Esophagus muscularis mucosa (tissue), 4 donors: ENCODE results near the gene MACROD2. TPM values are rescaled to one million over a fixed set of nuclear protein-coding genes. Genes with fewer than 3 reads are reported as not detected.
A peak's percentile ranks its signal among the peaks of the same experiment; 100 is the strongest.

ENCODE experiments used
- DNase-seq: peaks from one replicate; pipeline ENCODE4 v3.0.0-alpha.2; 2017; ENCODE audit errors: extremely low spot score
- H3K27ac ChIP-seq, 4 donors: fragments of 200-600 bp; sonication (generic); replicated peaks in 1 of 4; 1 replicate in 3 of 4; 2 replicates in 1 of 4; pipeline ENCODE4 v1.5.1; 2016 to 2019; ENCODE audit warnings: mild to moderate bottlenecking in 1 of 4
- H3K27me3 ChIP-seq, 4 donors: fragments of 200-600 bp; sonication (generic); one replicate each; pipeline versions ENCODE4 v1.5.1 to v1.6.0; 2016 to 2019
- H3K36me3 ChIP-seq, 4 donors: fragments of 200-600 bp; sonication (generic); one replicate each; pipeline ENCODE4 v1.5.1; 2016 to 2019
- H3K4me1 ChIP-seq, 4 donors: fragments of 200-600 bp; sonication (generic); one replicate each; pipeline ENCODE4 v1.5.1; 2016 to 2019
- H3K4me3 ChIP-seq, 4 donors: fragments of 200-600 bp; sonication (generic); 1 replicate in 2 of 4; 2 replicates in 2 of 4; pipeline ENCODE4 v1.5.1; 2016 to 2019; ENCODE audit warnings: mild to moderate bottlenecking in 4 of 4, moderate library complexity in 1 of 4
- H3K9me3 ChIP-seq, 4 donors: fragments of 200-600 bp; sonication (generic); 1 replicate in 3 of 4; 2 replicates in 1 of 4; pipeline ENCODE4 v1.5.1; 2016 to 2019
- EP300 ChIP-seq: sonication (generic); formaldehyde crosslinking; IDR thresholded peaks from one replicate; pipeline ENCODE4 v1.6.1; 2017; ENCODE audit warnings: antibody characterized with exemption
- POLR2A ChIP-seq: fragments of 450-650 bp; IDR thresholded peaks from one replicate; pipeline ENCODE4 v1.6.1; 2017; ENCODE audit warnings: antibody characterized with exemption, moderate library complexity, mild to moderate bottlenecking, low read depth
- POLR2AphosphoS5 ChIP-seq, 2 donors: sonication (generic); formaldehyde crosslinking; IDR thresholded peaks; one replicate each; pipeline ENCODE4 v1.6.1; 2017; ENCODE audit warnings: antibody characterized with exemption in 2 of 2
- WGBS: methylation state at CpG from one replicate; pipeline ENCODE4 v1.1.5; 2018; 5-methylcytosine and 5-hydroxymethylcytosine counted together
- intact Hi-C: fragments of 100-400 bp; cut with DNase I; formaldehyde crosslinking; loops from one replicate; pipeline ENCODE4 v1.15.1; 2023
- total RNA-seq, 4 donors: library from RNA; depleted of rRNA; stranded (reverse); fragments of >200 nt; gene quantifications; one replicate each; pipeline versions ENCODE4 v1.1.0 to v1.2.1, GENCODE V29; 2016
- TF ChIP-seq, protein P1 (sequence below), 3 experiments: fragments of 200-600 bp in 2 of 3; fragments of 450-650 bp in 1 of 3; sonication (generic) in 2 of 3; IDR thresholded peaks; one replicate each; pipeline ENCODE4 v1.5.1; 2017 to 2019; ENCODE audit warnings: antibody characterized with exemption in 3 of 3, mild to moderate bottlenecking in 2 of 3, moderate library complexity in 1 of 3

Gene MACROD2
- total RNA-seq, 4 donors from 2014 or later, result 1.4 to 3.6 (median 2.6) TPM

DNA sequence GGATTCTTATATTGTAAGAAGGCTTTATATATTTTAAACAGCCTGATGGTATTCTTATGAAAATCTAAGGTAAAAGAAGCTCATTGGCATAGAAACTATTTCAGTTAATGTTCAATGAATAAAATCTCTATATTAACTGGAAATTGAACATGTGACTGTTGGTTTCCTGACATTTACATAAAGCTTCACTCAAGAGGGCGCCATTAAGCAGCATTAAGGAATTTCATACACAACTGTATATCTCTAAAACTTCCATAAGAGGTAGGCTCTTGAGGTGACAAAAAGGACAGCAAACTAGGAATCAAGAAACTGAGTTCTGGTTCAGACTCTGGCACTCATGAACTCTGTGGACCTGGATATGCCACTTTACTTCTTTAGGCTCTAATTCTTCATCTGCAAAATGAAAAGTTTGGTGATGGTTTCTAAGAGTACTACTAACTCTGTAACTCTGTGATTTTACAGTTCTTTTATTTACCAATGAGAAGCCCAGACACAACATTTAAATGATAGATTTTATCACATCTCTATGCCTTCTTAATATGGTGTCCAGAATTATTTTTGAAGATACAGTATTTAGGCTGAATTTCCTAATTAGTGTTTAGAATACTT, 194.6 kb downstream of the MACROD2 start:
- WGBS, result 33% methylated on average over 1 of the region's 1 CpG
- intact Hi-C loops, result loop anchor here (5.0 kb wide), 1 partner anchor 77 kb away; no protein-coding TSS in a partner anchor
- Histone ChIP-seq H3K27ac (no peak overlapping the region), H3K36me3 (no peaks in the 10 kb centered on the region), H3K27me3 (no peaks in the 10 kb centered on the region), H3K4me1 (no peaks in the 10 kb centered on the region), H3K4me3 (no peak overlapping the region), H3K9me3 (no peaks in the 10 kb centered on the region)
- DNase-seq, result no peak
- TF ChIP-seq POLR2A (no peak), POLR2AphosphoS5 (IDR thresholded peaks at IDR 0.05) (no peak), EP300 (no peak)
- TF ChIP-seq, protein P1, sequence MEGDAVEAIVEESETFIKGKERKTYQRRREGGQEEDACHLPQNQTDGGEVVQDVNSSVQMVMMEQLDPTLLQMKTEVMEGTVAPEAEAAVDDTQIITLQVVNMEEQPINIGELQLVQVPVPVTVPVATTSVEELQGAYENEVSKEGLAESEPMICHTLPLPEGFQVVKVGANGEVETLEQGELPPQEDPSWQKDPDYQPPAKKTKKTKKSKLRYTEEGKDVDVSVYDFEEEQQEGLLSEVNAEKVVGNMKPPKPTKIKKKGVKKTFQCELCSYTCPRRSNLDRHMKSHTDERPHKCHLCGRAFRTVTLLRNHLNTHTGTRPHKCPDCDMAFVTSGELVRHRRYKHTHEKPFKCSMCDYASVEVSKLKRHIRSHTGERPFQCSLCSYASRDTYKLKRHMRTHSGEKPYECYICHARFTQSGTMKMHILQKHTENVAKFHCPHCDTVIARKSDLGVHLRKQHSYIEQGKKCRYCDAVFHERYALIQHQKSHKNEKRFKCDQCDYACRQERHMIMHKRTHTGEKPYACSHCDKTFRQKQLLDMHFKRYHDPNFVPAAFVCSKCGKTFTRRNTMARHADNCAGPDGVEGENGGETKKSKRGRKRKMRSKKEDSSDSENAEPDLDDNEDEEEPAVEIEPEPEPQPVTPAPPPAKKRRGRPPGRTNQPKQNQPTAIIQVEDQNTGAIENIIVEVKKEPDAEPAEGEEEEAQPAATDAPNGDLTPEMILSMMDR (IDR thresholded peaks at IDR 0.05), result peak in 1 of 3 experiments; percentile 32

DNA sequence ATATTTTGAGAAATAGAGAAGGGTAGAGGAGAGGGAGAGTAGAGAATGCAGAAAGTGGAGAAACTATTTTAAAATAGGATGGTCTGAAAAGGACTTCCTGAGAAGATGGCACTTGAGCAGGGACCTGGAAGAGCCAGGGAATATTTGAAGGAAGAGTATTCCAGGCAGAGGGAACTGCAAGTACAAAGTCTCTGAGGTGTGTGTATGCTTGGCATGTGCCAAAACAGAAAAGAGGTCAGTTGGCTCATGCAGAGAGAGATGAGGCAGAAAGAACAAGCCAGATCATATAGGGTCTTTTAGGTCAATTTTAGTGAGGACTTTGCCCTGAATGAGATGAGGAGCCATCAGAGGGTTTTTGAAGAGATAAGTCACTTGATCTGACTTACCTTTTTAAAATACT, 196.2 kb downstream of the MACROD2 start:
- Histone ChIP-seq H3K27ac (no peak overlapping the region), H3K36me3 (no peaks in the 10 kb centered on the region), H3K4me1 (peaks cover 6 to 9% (median 8%) of the 10 kb centered on the region in 4 donors), H3K9me3 (no peaks in the 10 kb centered on the region), H3K27me3 (no peaks in the 10 kb centered on the region), H3K4me3 (no peak overlapping the region)
- intact Hi-C loops, result no loop called here
- DNase-seq, result no peak
- TF ChIP-seq, protein P1 (IDR thresholded peaks at IDR 0.05), result no peak
- TF ChIP-seq POLR2AphosphoS5 (IDR thresholded peaks at IDR 0.05), result no peak
- TF ChIP-seq POLR2A, result no peak
- no peak for TF ChIP-seq EP300

DNA sequence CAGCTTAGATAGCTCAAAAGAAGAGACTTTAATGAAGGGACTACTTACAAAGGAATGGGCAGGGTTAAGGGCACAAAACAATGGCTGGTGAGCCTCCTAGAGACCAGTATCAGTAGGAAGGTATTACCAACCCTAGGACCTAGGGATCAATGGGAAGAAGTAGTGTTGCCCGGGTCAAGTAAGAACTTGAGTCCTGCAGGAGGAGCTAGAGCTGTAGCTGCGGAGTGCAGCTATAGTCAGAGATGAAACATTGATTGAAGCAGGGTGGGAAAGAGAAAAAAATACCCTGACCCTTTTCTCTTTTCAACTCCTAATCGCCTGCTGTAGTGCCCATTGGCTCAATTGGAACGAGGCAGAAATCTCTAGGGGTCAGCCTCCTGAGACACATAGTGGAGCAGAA, 198.1 kb downstream of the MACROD2 start:
- H3K27me3 ChIP-seq, result no peaks in the 10 kb centered on the region
- no peak overlapping the region for H3K4me3 ChIP-seq
- intact Hi-C loops, result no loop called here
- no peak for DNase-seq
- H3K4me1 ChIP-seq, result peaks cover 7 to 15% (median 13%) of the 10 kb centered on the region in 4 donors
- no peaks in the 10 kb centered on the region for H3K36me3 ChIP-seq
- TF ChIP-seq, protein P1 (IDR thresholded peaks at IDR 0.05), result no peak
- TF ChIP-seq EP300, result no peak
- TF ChIP-seq POLR2AphosphoS5 (IDR thresholded peaks at IDR 0.05), result no peak
- TF ChIP-seq POLR2A, result no peak
- no peak overlapping the region for H3K27ac ChIP-seq
- no peaks in the 10 kb centered on the region for H3K9me3 ChIP-seq
- WGBS, result 91% methylated on average over 4 of the region's 4 CpGs

DNA sequence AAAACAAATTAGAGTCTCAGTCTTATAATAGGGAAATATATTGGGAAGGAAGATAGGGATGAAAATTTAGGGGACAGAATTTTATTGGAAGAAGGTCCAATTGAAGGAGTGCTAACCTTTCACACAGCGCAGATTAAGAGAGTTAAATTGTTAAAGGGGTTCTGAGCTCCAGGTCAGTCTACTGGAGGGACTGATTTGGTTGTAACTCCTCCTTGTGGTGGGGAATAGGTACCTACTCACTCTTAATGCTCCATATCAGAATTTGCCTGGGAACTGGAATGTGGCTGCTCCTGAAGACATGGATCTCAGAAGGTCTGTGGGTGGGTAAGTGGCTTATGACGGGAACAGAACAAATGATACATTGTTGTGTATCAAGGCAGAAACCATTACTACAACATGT, 198.6 kb downstream of the MACROD2 start:
- no peak overlapping the region for H3K27ac ChIP-seq
- H3K36me3 ChIP-seq, result no peaks in the 10 kb centered on the region
- TF ChIP-seq POLR2AphosphoS5 (IDR thresholded peaks at IDR 0.05) (no peak), EP300 (no peak), POLR2A (no peak)
- TF ChIP-seq, protein P1 (IDR thresholded peaks at IDR 0.05), result no peak
- no peaks in the 10 kb centered on the region for H3K9me3 ChIP-seq
- intact Hi-C loops, result no loop called here
- no peak overlapping the region for H3K4me3 ChIP-seq
- no peak for DNase-seq
- H3K27me3 ChIP-seq, result no peaks in the 10 kb centered on the region
- peaks cover 7 to 15% (median 13%) of the 10 kb centered on the region in 4 donors for H3K4me1 ChIP-seq
- 95% methylated on average over 2 of the region's 2 CpGs for WGBS

DNA sequence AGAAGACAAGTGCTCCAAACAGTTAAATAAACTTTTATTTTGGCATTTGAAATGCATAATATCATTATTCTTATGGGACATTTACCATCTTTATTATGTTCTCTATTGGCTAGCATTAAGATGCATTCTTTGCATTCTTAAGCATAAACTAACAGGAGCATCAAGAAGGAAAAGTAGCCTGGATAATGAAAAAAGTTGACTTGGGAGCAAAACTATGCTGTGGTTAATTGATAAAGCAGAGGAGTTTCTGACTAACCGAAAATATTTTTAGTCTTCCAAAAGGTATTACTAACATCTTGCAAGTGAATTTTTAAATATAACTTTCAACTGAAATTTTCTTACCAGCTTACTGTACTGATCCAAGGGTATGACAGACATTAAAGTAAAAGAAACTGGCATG, 201.8 kb downstream of the MACROD2 start:
- Histone ChIP-seq H3K27ac (no peak overlapping the region), H3K27me3 (no peaks in the 10 kb centered on the region), H3K36me3 (no peaks in the 10 kb centered on the region), H3K4me3 (no peak overlapping the region), H3K9me3 (no peaks in the 10 kb centered on the region), H3K4me1 (peaks cover 7 to 15% (median 13%) of the 10 kb centered on the region in 4 donors)
- no peak for TF ChIP-seq POLR2A
- TF ChIP-seq EP300, result no peak
- TF ChIP-seq, protein P1 (IDR thresholded peaks at IDR 0.05), result no peak
- WGBS, result 58% methylated on average over 1 of the region's 1 CpG
- DNase-seq, result no peak
- intact Hi-C loops, result no loop called here
